HG02840 (cell line): ENCODE results near the gene ATG14.
"Not testable (repeated sequence)": the region's sequence is repeated elsewhere in the genome, so short reads cannot be mapped to it uniquely, and the experiment has no call there.

ENCODE experiments used
- ATAC-seq: cut with Tn5 transposase; IDR thresholded peaks from one replicate; pipeline ENCODE4 v1.9.1; 2021; ENCODE audit warnings: mild to moderate bottlenecking, moderate library complexity, moderate number of reproducible peaks; ENCODE audit not compliant: unreplicated experiment, low FRiP score

The ATG14 gene

DNA sequence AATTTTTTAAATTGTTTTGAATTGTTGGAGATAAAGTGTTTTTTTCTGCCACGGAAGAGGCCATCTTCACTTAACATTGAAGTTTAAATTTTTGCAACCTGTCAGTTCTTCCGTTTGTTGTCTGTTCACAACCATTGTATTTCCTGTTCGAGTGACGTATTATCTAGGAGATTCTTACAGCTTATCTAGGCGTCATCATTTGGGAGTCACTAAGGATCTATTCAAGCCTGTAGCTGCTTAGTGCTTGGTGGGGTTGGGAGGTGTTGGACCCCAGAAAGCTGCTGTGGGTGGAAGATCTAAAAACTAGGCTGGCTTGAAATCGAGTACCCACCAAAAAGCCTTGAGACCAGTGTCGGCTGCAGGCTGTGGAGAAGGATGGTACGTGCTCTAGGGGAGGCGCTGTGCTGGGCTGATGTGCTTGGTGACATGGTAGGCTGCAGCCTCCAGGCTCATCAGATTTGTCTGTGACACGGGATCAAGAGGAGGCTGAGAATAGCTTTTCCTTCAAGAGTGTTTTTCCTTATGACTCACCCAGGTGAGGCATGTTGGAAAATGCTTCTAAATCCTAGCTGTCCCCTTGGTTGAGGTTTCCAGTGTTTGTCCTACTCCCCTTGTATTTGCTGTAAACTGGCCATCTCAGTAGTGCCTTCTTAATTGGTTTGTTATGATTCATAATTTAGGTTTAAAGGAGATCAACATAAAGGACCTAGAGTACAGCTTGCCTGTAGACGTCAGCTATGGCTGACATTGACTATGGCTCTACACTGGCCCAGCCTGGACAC lies 57.8 kb downstream of the ATG14 start:
- ATAC-seq: no peak

DNA sequence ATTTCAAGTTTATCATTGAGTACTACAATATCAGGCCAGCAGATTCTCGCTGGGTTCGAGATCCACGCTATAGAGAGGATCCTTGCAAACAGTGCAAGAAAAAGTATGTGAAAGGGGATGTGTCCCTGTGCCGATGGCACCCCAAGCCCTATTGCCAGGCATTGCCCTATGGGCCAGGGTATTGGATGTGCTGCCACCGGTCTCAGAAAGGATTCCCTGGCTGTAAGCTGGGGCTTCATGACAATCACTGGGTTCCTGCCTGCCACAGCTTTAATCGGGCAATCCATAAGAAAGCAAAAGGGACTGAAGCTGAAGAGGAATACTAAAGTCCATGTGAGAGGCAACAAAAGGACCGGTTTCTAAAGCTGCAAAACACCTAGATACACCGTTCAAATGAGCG lies 59.4 kb downstream of the ATG14 start:
- no peak for ATAC-seq

DNA sequence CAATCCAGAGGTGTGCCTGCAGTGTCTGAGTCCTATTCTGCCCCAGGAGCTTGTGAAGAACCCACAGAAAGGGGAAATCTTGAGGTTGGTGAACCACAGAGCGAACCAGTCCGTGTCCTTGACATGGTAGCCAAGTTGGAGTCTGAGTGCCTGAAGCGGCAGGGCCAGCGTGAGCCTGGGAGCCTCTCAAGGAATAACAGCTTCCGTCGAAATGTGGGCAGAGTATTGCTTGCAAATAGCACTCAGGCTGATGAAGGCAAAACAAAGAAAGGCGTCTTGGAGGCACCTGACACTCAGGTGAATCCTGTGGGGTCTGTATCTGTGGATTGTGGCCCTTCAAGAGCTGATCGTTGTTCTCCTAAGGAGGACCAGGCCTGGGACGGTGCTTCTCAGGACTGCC lies 60.5 kb downstream of the ATG14 start:
- ATAC-seq: no peak

DNA sequence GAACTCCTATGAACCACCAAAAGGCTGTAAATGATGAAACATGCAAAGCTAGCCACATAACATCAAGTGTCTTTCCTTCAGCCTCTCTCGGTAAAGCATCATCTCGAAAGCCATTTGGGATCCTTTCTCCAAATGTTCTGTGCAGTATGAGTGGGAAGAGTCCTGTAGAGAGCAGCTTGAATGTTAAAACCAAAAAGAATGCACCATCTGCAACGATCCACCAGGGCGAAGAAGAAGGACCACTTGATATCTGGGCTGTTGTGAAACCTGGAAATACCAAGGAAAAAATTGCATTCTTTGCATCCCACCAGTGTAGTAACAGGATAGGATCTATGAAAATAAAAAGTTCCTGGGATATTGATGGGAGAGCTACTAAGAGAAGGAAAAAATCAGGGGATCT lies 61.2 kb downstream of the ATG14 start:
- ATAC-seq: no peak

- ATAC-seq: no peak
These were observed 62.1 kb downstream of the ATG14 start for GRCh38 chr14:55349565-55349964.

DNA sequence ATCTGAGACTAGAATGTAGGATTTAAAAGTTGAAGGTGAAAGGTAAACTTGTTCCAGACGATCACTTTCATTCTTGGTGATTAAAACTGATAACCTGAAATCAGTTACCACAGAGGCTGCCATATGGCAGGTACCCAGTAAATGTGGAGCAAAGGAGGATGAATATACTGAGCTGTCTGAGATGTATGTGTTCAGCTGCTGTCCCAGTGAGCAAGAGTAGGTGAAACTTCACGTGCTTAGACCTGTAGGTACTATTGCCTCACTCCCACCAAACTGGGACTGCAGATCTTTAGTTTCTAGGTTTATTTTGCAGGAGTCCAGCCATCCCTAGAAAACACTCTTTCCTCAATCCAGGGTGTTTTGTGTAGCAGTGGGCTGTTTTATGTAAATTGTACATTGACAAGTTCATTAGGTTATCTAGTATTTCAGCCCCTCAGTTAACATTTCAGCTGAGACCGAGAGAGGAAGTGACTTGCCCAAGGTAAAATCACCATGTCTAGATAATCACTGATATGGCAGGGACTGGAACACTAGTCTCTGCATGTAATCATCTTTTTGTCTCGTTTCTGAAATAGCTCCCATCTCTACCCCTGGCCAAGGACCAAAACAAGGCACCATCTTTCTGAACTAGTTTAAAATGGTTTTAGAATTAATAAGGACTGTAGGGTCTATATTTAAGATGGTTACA lies 62.7 kb downstream of the ATG14 start:
- ATAC-seq: no peak

- no peak for ATAC-seq
These were observed 63.9 kb downstream of the ATG14 start for GRCh38 chr14:55347748-55348147.

GRCh38 chr14:55347040-55347439 lies 64.6 kb downstream of the ATG14 start:
- ATAC-seq: no peak

DNA sequence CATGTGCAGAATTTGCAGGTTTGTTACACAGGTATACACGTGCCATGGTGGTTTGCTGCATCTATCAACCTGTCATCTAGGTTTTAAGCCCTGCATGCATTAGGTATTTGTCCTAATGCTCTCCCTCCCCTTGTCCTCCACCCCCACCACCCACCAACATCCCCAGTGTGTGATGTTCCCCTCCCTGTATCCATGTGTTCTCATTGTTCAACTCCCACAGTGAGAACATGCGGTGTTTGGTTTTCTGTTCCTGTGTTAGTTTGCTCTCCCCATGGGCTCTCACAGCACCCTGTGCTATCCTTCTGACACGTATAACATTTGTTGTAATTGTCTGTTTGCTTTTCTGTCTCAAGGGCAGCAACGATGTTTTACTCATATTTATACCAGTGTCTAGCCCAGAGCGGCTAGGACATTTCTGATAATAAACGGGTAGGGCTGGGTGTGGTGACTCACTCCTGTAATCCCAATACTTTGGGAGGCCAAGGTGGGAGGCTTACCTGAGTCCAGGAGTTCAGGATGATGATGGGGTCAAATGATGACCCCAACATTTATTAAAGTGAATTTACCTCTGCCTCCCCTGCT lies 67.0 kb downstream of the ATG14 start:
- not testable (repeated sequence) for ATAC-seq

GRCh38 chr14:55341781-55342180 lies 69.8 kb downstream of the ATG14 start:
- ATAC-seq: no peak

DNA sequence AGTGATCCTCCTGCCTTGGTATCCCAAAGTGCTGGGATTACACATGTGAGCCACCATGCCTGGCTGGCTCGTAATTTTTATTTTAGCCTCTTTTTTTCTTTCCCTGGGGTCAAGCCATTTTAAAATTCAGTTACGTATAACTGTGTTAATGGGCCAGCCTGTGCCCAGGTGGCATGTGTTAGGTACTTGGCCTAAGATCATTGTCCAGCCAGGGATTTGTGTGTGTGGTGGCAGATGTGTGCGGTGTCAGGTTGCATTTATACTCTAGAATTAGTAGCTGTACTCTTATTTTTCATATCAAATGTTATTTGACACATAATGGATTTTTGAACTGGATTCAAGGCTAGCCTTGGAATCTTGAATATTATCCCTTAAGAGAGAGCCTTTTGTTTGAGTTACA lies 71.1 kb downstream of the ATG14 start:
- no peak for ATAC-seq

- no peak for ATAC-seq
These were observed 71.9 kb downstream of the ATG14 start for GRCh38 chr14:55339770-55340169.

DNA sequence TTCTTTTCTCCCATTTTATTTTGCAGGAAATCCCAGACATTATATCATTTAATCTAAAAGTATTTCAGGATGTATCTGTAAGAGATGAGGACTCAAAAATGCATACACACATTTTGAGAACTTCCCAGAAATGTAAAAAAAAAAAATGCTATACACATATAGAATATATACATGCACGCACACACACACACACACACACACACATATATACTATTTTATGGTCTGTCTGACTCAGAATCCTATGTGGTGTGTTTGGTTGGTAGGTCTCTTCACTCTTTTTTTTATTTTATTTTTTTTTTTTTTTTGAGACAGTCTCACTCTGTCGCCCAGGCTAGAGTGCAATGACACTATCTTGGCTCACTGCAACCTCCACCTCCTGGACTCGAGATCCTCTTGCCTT lies 74.9 kb downstream of the ATG14 start:
- ATAC-seq: no peak

DNA sequence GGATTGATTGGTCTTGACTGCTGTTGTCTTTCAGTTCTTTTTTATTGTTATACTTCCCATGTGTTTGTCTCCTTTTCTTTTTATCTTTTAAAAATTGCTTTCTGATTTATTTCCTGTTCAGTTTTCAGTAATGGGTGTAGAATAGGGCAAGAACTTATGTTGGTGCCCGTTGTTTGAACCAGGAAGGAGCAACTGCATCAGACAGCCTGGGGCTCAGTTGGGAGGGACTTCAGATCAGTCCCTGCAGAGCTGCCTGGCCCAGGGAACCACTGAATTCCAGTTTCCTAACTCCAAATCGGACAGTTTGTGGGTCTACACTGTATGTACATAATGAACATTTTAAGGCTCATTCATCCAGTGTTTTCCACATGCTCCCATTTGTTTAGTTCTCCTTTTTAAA lies 75.5 kb downstream of the ATG14 start:
- no peak for ATAC-seq

DNA sequence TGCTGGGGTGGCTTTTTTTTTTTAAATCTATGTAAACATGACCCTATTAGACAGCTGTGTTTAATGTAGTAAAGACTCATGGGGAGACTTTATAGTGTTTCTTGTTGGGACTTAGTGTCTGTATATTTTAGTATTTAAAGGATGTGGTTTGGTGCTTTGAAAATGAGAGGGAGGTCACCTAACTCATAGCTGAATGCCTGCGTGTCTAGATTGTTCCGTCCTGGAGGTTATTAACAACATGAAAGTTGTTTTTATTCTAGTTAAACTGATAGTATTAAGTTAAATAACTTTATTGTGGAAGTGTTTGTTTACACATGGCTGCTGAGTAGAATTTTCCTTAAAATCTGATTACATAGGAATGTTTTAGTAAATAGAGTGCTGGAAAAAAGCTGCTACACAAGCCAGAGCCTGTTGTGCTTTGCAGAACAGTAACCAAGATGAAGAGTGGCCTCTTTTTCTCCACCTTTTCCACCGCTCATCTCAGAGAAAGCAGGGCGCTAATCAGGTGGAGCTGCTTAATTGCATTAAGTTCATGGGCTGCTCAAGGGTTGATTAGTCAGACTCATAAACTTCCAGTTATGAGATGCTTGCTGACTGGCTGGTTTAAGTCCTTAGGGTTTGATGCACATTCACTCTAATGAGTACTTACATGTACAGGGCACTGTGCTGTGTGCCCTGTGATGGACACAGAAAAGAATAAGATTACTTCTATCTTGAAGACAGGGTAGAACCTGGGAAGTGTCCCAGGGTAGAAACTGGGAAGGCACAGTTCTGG lies 77.7 kb downstream of the ATG14 start:
- peak; percentile 52 for ATAC-seq

DNA sequence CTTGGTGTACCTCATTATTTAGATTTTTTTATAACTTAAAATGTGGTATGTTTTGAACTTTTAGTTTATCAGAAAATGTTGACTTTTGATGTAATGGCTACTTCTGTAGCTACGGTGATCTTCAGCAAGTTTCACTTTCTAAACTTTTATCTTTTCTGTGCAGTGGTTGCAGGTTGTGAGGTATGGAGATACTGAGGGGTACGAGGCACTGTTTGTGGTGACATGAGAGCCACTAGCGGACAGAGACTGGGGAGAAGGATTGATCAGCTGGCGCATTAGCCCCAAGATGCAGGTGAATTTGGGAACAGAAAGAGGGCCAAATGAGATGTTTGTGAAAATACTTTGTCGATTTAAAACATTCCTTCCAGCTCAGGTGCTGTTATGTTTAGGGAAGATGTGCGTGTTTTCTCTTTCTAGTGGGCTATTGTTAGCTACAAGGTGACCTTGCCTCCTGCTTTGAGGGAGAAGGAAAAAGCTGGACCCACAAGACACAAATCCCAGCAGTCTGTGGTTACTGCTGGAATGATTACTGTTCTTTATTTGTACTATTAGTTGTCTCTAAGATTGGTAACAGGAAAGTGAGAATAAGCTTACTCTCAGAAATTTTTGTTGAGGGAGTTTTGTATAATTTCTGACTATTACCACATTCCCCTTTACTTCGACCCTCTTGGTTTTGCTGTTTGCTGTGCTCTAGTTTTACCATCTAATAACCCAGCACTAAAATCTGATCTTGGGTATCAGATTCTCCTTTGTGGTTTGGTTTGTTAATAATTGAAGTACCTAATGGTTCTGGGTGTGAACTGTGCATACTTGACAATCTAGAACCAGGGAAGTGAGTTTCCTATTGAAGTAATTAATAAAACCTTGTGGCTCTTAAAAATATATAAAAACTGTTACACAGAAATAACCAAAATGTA lies 78.7 kb downstream of the ATG14 start:
- ATAC-seq: peak; percentile 62

GRCh38 chr14:55329999-55330710 lies 81.5 kb downstream of the ATG14 start:
- no peak for ATAC-seq

DNA sequence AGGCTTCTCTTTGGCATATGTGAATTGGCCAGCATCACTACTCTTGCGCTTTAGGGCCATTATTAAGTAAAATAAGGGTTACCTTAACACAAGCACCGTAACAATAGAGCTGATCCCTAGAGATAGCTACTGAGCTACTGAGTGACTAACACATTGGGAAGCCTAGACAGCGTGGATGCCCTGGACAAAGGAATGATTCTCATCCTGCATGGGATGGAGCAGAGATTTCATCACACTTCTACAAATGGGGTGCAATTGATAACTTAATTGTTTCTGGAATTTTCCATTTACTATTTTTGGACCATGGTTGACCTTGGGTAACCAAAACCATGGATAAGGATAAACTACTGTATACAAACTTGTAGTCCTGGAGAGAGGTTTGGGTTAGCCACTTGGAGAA lies 83.3 kb downstream of the ATG14 start:
- ATAC-seq: no peak

DNA sequence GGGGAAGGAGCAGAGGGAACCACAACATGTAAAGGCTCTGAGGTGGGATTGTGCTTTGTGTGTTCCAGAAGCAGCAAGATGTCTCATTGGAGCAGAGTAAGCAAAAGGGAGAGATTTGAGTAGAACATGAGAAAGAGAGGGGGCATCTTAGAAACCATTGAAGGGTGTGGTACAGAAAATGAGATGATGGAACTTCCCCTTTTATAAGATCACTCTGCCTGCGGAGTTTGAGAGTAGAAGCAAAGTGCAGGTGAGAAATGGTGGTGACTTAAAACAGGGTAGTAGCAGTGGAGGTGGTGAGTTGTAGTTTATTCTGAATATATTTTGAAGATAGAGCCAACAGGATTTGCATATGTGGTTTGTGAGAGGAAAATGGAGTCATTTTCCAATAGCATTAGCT lies 84.5 kb downstream of the ATG14 start:
- no peak for ATAC-seq
